ENCODE measurements around the gene HAPLN1.

DNA sequence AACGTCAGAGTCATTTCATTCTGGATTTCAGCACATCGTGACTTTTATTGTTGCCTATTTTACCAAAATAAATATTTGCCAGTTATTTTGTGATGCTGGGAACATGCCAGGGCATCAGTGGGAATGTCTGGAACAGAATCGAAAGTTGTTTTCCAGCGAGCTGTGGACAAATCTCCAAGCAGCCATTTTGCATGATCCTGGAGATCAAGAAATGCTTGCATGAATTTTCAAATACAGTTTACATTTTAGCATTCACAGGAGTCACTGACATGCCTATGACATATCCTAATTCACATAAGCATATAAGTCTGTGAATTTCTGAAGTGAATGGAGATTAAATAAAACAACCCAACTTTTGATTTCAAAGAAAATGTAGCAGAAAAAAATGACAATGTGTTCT is 129.7 kb downstream of the HAPLN1 start:
- TF ChIP-seq, protein P1, sequence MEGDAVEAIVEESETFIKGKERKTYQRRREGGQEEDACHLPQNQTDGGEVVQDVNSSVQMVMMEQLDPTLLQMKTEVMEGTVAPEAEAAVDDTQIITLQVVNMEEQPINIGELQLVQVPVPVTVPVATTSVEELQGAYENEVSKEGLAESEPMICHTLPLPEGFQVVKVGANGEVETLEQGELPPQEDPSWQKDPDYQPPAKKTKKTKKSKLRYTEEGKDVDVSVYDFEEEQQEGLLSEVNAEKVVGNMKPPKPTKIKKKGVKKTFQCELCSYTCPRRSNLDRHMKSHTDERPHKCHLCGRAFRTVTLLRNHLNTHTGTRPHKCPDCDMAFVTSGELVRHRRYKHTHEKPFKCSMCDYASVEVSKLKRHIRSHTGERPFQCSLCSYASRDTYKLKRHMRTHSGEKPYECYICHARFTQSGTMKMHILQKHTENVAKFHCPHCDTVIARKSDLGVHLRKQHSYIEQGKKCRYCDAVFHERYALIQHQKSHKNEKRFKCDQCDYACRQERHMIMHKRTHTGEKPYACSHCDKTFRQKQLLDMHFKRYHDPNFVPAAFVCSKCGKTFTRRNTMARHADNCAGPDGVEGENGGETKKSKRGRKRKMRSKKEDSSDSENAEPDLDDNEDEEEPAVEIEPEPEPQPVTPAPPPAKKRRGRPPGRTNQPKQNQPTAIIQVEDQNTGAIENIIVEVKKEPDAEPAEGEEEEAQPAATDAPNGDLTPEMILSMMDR (IDR thresholded peaks at IDR 0.05): no peak
- no peak for TF ChIP-seq POLR2A (IDR thresholded peaks at IDR 0.05)
